Measurements from ENCODE around the gene CWC27. TPM values are rescaled to one million over a fixed set of nuclear protein-coding genes. Genes with fewer than 3 reads are reported as not detected.
"Not testable (repeated sequence)": the region's sequence is repeated elsewhere in the genome, so short reads cannot be mapped to it uniquely, and the experiment has no call there.

The CWC27 gene
- total RNA-seq, 4 donors from 2014 or later, result 8.8 to 38.1 (median 17.6) TPM

DNA sequence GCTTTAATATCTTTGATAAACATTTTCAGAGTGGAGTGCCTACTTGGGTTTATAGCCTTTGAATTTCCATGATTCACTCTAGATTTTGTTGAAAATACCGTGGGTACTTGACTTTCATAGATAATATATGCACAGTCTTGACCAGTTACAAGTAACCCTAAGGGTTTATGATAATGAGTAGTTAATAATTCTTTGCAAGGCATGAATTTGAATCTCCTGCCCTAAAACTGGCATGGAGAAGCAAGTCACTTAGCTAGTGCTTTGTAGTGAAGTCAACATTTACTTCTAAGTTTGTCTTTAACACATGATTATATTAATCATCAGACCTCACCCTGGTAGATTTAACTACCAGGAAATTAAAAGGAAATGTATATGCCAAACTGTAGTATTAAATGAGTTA lies 115.8 kb downstream of the CWC27 start:
- TF ChIP-seq POLR2A (IDR thresholded peaks at IDR 0.05) (no peak), EP300 (IDR thresholded peaks at IDR 0.05) (no peak)
- TF ChIP-seq, protein P1, sequence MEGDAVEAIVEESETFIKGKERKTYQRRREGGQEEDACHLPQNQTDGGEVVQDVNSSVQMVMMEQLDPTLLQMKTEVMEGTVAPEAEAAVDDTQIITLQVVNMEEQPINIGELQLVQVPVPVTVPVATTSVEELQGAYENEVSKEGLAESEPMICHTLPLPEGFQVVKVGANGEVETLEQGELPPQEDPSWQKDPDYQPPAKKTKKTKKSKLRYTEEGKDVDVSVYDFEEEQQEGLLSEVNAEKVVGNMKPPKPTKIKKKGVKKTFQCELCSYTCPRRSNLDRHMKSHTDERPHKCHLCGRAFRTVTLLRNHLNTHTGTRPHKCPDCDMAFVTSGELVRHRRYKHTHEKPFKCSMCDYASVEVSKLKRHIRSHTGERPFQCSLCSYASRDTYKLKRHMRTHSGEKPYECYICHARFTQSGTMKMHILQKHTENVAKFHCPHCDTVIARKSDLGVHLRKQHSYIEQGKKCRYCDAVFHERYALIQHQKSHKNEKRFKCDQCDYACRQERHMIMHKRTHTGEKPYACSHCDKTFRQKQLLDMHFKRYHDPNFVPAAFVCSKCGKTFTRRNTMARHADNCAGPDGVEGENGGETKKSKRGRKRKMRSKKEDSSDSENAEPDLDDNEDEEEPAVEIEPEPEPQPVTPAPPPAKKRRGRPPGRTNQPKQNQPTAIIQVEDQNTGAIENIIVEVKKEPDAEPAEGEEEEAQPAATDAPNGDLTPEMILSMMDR (IDR thresholded peaks at IDR 0.05), result no peak
- H3K27ac ChIP-seq, result no peak overlapping the region
- no peaks in the 10 kb centered on the region for H3K27me3 ChIP-seq
- H3K36me3 ChIP-seq, result peaks cover 0 to 4% (median 0%) of the 10 kb centered on the region in 3 donors
- H3K4me1 ChIP-seq, result no peaks in the 10 kb centered on the region
- H3K9me3 ChIP-seq, result no peaks in the 10 kb centered on the region
- no peak for DNase-seq (ENCODE audit: low spot score in 2 of 2)
- 93 to 100% methylated on average over 1 of the region's 1 CpG for WGBS, 2 donors
- H3K4me3 ChIP-seq, result no peak overlapping the region

DNA sequence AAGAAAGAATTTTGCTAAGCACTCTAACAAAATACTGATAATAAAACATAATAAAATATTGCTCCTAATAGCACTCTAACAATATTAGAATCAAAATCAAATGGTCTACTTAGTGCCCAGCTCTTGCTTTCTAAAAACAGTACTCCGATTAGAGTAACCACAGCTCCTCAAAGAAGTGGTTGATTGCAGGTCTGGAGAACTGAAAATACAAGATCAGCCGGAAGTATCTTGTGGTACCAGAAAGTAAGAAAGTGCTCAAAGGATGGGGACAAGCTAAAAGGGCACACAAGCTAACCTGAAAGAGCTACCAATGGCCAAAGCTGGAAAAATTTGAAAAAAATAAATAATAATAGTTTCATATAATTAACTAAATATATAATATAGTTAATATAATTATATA lies 119.2 kb downstream of the CWC27 start:
- WGBS, 2 donors, result 95 to 99% methylated on average over 2 of the region's 2 CpGs
- H3K27me3 ChIP-seq, result no peaks in the 10 kb centered on the region
- H3K36me3 ChIP-seq, result peaks cover 0 to 4% (median 0%) of the 10 kb centered on the region in 3 donors
- H3K9me3 ChIP-seq, result no peaks in the 10 kb centered on the region
- H3K4me3 ChIP-seq, result no peak overlapping the region
- no peak overlapping the region for H3K27ac ChIP-seq
- H3K4me1 ChIP-seq, result no peaks in the 10 kb centered on the region
- no peak for DNase-seq (ENCODE audit: low spot score in 2 of 2)
- no peak for TF ChIP-seq EP300 (IDR thresholded peaks at IDR 0.05)
- no peak for TF ChIP-seq POLR2A (IDR thresholded peaks at IDR 0.05)
- TF ChIP-seq, protein P1 (IDR thresholded peaks at IDR 0.05), result no peak

DNA sequence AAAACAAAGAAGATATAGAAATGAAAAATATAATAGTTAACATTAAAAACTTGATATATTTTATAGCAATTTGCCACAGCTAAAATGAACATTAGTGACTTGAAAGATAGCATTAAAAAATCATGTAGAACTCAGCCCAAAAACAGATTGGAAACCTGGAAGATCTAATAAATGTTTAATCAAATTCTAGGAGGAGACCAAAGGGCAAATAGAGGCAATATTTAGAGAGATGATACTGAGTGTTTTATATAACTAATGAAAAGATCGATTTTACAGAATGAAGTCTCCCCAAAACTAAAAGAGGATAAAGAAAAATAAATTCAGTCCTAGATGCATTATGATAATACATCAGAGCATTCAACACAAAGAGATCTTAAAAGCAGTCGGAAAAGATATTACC lies 127.0 kb downstream of the CWC27 start:
- Histone ChIP-seq H3K4me1 (no peaks in the 10 kb centered on the region), H3K27ac (no peak overlapping the region), H3K27me3 (no peaks in the 10 kb centered on the region), H3K4me3 (no peak overlapping the region), H3K36me3 (peaks cover 0 to 28% (median 0%) of the 10 kb centered on the region in 3 donors), H3K9me3 (peaks cover 0 to 15% (median 0%) of the 10 kb centered on the region in 4 donors)
- DNase-seq (ENCODE audit: low spot score in 2 of 2), result no peak
- TF ChIP-seq, protein P1 (IDR thresholded peaks at IDR 0.05), result no peak
- TF ChIP-seq POLR2A (IDR thresholded peaks at IDR 0.05), result no peak
- no peak for TF ChIP-seq EP300 (IDR thresholded peaks at IDR 0.05)
- 97 to 99% methylated on average over 2 of the region's 2 CpGs for WGBS, 2 donors

DNA sequence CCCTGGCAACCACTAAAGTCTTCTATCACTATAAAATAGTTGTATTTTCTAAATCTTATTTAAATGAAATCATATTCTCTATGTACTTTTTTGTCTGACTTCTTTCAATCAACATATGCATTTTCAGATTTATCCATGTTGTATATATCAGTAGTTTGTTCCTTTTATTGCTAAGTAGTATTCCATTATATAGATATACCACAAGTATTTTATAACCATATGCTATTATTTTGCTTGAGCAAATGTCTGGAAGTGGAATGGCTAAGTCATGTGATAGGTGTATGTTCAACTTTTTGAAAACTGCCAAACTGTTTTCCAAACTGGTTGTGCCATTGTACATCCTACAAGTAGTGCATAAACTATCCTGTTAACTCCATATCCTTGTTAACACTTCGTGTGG lies 131.1 kb downstream of the CWC27 start:
- Histone ChIP-seq H3K27me3 (no peaks in the 10 kb centered on the region), H3K9me3 (peaks cover 0 to 15% (median 0%) of the 10 kb centered on the region in 4 donors), H3K4me3 (no peak overlapping the region), H3K4me1 (no peaks in the 10 kb centered on the region), H3K36me3 (peaks cover 0 to 43% (median 0%) of the 10 kb centered on the region in 3 donors), H3K27ac (no peak overlapping the region)
- WGBS, 2 donors, result 86 to 91% methylated on average over 1 of the region's 1 CpG
- TF ChIP-seq POLR2A (IDR thresholded peaks at IDR 0.05) (no peak), EP300 (IDR thresholded peaks at IDR 0.05) (no peak)
- TF ChIP-seq, protein P1 (IDR thresholded peaks at IDR 0.05), result no peak
- DNase-seq (ENCODE audit: low spot score in 2 of 2), result no peak

DNA sequence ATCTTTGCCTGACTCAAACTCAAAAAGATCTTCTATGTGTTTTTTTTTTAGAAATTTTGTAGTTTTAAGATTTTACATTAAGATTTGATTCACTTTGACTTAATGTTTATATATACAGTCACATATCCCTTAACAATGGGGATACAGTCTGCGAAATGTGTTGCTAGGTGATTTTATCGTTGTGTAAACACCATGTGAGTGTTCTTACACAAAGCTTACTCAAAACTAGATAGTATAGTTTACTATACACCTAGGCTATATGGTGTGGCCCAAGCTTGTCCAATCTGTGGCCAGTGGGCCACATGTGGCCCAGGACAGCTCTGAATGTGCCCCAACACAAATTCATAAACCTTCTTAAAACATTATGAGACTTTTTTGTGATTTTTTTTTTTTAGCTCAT lies 131.9 kb downstream of the CWC27 start:
- 90 to 97% methylated on average over 2 of the region's 2 CpGs for WGBS, 2 donors
- H3K27me3 ChIP-seq, result no peaks in the 10 kb centered on the region

DNA sequence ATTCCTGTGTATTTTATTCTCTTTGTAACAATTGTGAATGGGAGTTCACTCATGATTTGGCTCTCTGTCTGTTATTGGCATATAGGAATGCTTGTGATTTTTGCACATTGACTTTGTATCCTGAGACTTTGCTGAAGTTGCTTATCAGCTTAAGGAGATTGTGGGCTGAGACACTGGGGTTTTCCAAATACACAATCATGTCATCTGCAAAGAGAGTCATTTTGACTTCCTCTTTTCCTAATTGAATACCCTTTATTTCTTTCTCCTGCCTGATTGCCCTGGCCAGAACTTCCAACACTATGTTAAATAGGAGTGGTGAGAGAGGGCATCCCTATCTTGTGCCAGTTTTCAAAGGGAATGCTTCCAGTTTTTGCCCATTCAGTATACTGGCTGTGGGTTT lies 138.7 kb downstream of the CWC27 start:
- not testable (repeated sequence) for DNase-seq (ENCODE audit: low spot score in 2 of 2); H3K27ac ChIP-seq; H3K4me3 ChIP-seq; H3K4me1 ChIP-seq; H3K27me3 ChIP-seq
- Histone ChIP-seq H3K36me3 (peaks cover 0 to 40% (median 0%) of the 10 kb centered on the region in 3 donors), H3K9me3 (peaks cover 0 to 33% (median 0%) of the 10 kb centered on the region in 4 donors)

More for the DNA sequence above, 131.9 kb downstream of the CWC27 start:
- no peak overlapping the region for H3K4me3 ChIP-seq
- DNase-seq (ENCODE audit: low spot score in 2 of 2), result no peak
- no peak for TF ChIP-seq POLR2A (IDR thresholded peaks at IDR 0.05)
- no peak for TF ChIP-seq EP300 (IDR thresholded peaks at IDR 0.05)
- TF ChIP-seq, protein P1 (IDR thresholded peaks at IDR 0.05), result no peak
- no peaks in the 10 kb centered on the region for H3K4me1 ChIP-seq
- peaks cover 0 to 18% (median 0%) of the 10 kb centered on the region in 4 donors for H3K9me3 ChIP-seq
- peaks cover 0 to 50% (median 0%) of the 10 kb centered on the region in 3 donors for H3K36me3 ChIP-seq
- no peak overlapping the region for H3K27ac ChIP-seq
